K562 (cell line): ENCODE measurements around the gene PDIA3. TPM values are rescaled to one million over a fixed set of nuclear protein-coding genes. Genes with fewer than 3 reads are reported as not detected.
A peak's percentile ranks its signal among the peaks of the same experiment; 100 is the strongest.

Source experiments
- CEBPB ChIP-seq: fragments of 450-650 bp; IDR thresholded peaks from 2 replicates; pipeline ENCODE4 v1.6.1; 2016; ENCODE audit warnings: missing genetic modification characterization, missing compliant biosample characterization
- PATZ1 ChIP-seq: fragments of 250-450 bp; sonication (Bioruptor Pico); IDR thresholded peaks from 2 replicates; pipeline ENCODE4 v1.5.0; 2020; ENCODE audit warnings: mild to moderate bottlenecking, borderline replicate concordance
- PREB ChIP-seq: sonication (generic); formaldehyde crosslinking; IDR thresholded peaks from 2 replicates; pipeline ENCODE4 v1.8.1; 2023; ENCODE audit warnings: mild to moderate bottlenecking, missing genetic modification reagents
- SIX5 ChIP-seq, 2 experiments: IDR thresholded peaks; 2 replicates each; pipeline ENCODE4 v1.6.1; 2011; ENCODE audit warnings: low read length in 2 of 2, borderline replicate concordance in 1 of 2, low read depth in 1 of 2, mild to moderate bottlenecking in 1 of 2, moderate library complexity in 1 of 2; ENCODE audit not compliant: insufficient read depth in 1 of 2
- STAT5B ChIP-seq: fragments of 250-450 bp; sonication (Bioruptor Pico); IDR thresholded peaks from 2 replicates; pipeline ENCODE4 v1.8.0; 2021; ENCODE audit warnings: mild to moderate bottlenecking, inconsistent platforms
- SUPT5H ChIP-seq: fragments of 450-650 bp; IDR thresholded peaks from 2 replicates; pipeline ENCODE4 v1.6.1; 2016
- XRCC4 ChIP-seq: IDR thresholded peaks from one replicate; pipeline ENCODE4 v1.6.1; 2011; ENCODE audit not compliant: insufficient read depth, insufficient read length; ENCODE audit errors: extremely low read depth
- ZNF324 ChIP-seq: fragments of 250-450 bp; sonication (Bioruptor Pico); IDR thresholded peaks from 2 replicates; pipeline ENCODE4 v1.4.0; 2020; ENCODE audit warnings: mild to moderate bottlenecking
- polyA plus RNA-seq, 8 experiments: library from polyadenylated mRNA; depleted of rRNA in 4 of 8; stranded (reverse) in 5 of 8; unstranded in 3 of 8; fragments of >200 nt; fragmentation: Nextera tagmentation in 2 of 8; fragmentation: Illumina TruSeq in 1 of 8; extraction: Ambion mirVana in 2 of 8; extraction: Trizol in 1 of 8; gene quantifications; 2 replicates each; pipeline versions ENCODE4 v1.2.1 to v1.2.3, GENCODE V29; 2011 to 2014; ENCODE audit warnings: inconsistent platforms in 1 of 8, missing spikeins in 1 of 8
- total RNA-seq, 7 experiments: library from RNA; depleted of rRNA in 6 of 7; stranded (reverse); fragments of >200 nt in 6 of 7; fragmentation: Illumina TruSeq in 2 of 7; extraction: Trizol in 2 of 7; gene quantifications; 2 replicates each; pipeline versions ENCODE4 v1.2.1 to v1.2.3, GENCODE V29; 2011 to 2021; ENCODE audit warnings: low replicate concordance in 1 of 7
- TF ChIP-seq, protein P1 (sequence below): sonication (generic); formaldehyde crosslinking; IDR thresholded peaks from 2 replicates; pipeline ENCODE4 v1.8.0; 2022; ENCODE audit warnings: mild to moderate bottlenecking, low read depth, missing genetic modification reagents

Gene PDIA3
- total and polyA plus RNA-seq, 9 of the 15 experiments (the other 6 are each of a cell fraction or from before 2014, with no cell fraction given): 13.5 to 386 (median 149) TPM

DNA sequence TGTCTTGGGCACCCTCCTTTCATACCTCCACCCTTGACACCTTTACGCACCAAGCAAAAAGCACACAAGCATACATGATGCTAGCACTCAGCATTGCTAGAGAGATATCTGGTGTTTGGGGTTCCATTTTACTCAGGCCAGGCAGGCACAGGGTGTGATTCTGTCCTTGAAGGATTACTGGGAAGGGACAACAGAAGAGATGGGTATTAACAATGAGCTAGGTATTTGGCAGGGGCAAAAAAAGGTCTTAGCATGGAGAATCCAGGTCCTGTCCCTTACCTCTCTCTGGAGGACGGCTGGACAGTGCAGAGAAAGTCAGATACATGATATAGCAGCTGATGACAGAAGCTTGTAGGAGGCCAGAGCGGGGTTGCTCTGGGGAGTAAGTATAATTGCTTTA is 50.3 kb downstream of the PDIA3 start (continued):
- TF ChIP-seq PATZ1 (CRISPR knock-in tag) (no peak), STAT5B (CRISPR knock-in tag) (no peak), XRCC4 (no peak), SIX5 (IDR thresholded peaks at IDR 0.05; ENCODE audit: borderline replicate concordance in 1 of 2, insufficient read depth in 1 of 2, low read depth in 1 of 2, low read length in 2 of 2) (no peak), SUPT5H (peak; percentile 39), PREB (CRISPR knock-in tag) (no peak), ZNF324 (CRISPR knock-in tag) (no peak), CEBPB (tag) (no peak)
- TF ChIP-seq, protein P1, sequence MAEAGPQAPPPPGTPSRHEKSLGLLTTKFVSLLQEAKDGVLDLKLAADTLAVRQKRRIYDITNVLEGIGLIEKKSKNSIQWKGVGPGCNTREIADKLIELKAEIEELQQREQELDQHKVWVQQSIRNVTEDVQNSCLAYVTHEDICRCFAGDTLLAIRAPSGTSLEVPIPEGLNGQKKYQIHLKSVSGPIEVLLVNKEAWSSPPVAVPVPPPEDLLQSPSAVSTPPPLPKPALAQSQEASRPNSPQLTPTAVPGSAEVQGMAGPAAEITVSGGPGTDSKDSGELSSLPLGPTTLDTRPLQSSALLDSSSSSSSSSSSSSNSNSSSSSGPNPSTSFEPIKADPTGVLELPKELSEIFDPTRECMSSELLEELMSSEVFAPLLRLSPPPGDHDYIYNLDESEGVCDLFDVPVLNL (CRISPR knock-in tag): peak; percentile 57; the same call in 1 of the 2 replicates
